Omental fat pad (tissue), 4 donors: Measurements from ENCODE around the gene PPP1R7. TPM values are rescaled to one million over a fixed set of nuclear protein-coding genes. Genes with fewer than 3 reads are reported as not detected.

Experiments
- ATAC-seq: fragments of 150-250 bp; one replicate; pipeline ENCODE4 v1.9.1; 2016; ENCODE audit warnings: mild to moderate bottlenecking, moderate library complexity; ENCODE audit not compliant: low FRiP score
- DNase-seq: peaks from one replicate; pipeline ENCODE4 v3.0.0-alpha.2; 2019; ENCODE audit warnings: low spot score
- total RNA-seq, 4 donors: library from RNA; depleted of rRNA; stranded (reverse); fragments of >200 nt; gene quantifications; one replicate each; pipeline ENCODE4 v1.1.0, GENCODE V29; 2016
- TF ChIP-seq, protein P1 (sequence below), 3 donors: fragments of 450-650 bp; IDR thresholded peaks; one replicate each; pipeline ENCODE4 v1.5.1; 2016 to 2017; ENCODE audit warnings: antibody characterized with exemption in 3 of 3, mild to moderate bottlenecking in 3 of 3, moderate library complexity in 2 of 3

The PPP1R7 gene
- total RNA-seq, 4 donors from 2014 or later, result 33.4 to 41.8 (median 35.4) TPM

DNA sequence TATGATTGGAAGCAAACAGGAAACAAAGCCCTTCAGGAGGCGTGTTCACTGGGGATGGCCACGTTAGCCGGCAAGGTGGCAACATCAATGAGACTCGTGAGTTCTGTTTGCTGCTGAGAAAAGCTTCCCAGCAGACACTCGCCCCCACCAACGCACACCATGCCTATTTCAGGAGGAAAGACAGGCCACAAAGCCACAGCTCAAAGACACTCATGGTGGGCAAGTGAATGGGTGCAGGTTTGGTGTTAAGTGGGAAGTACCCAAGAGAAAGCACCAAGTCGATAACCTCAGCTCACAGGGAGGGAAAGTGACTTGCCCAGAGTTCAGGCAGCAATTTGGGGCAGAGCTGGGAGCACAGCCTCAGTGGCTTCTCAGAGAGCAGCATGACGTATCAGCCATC is 37.7 kb upstream of the PPP1R7 start:
- TF ChIP-seq, protein P1, sequence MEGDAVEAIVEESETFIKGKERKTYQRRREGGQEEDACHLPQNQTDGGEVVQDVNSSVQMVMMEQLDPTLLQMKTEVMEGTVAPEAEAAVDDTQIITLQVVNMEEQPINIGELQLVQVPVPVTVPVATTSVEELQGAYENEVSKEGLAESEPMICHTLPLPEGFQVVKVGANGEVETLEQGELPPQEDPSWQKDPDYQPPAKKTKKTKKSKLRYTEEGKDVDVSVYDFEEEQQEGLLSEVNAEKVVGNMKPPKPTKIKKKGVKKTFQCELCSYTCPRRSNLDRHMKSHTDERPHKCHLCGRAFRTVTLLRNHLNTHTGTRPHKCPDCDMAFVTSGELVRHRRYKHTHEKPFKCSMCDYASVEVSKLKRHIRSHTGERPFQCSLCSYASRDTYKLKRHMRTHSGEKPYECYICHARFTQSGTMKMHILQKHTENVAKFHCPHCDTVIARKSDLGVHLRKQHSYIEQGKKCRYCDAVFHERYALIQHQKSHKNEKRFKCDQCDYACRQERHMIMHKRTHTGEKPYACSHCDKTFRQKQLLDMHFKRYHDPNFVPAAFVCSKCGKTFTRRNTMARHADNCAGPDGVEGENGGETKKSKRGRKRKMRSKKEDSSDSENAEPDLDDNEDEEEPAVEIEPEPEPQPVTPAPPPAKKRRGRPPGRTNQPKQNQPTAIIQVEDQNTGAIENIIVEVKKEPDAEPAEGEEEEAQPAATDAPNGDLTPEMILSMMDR (IDR thresholded peaks at IDR 0.05), result no peak
- ATAC-seq (no peak), DNase-seq (no peak)

DNA sequence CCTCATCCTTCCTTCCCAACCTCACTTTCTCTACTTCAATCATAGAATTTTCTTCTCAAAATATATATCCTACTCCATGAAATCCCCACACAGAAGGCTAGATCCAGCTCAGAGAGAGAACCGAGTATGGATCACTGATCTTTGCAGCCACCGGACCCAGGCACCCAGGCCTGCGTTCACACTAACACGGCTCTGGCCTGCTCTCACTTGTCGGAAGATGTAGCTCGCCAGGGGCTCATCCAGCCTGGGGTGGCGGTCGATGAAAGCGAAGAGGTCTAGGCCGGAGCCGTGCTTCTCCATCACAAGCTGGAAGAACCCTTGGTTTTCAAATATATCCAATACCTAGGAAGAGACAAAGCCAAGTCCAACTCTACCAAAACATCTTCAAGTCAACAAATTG is 35.4 kb upstream of the PPP1R7 start:
- TF ChIP-seq, protein P1 (IDR thresholded peaks at IDR 0.05), result no peak
- DNase-seq (no peak), ATAC-seq (no peak)

DNA sequence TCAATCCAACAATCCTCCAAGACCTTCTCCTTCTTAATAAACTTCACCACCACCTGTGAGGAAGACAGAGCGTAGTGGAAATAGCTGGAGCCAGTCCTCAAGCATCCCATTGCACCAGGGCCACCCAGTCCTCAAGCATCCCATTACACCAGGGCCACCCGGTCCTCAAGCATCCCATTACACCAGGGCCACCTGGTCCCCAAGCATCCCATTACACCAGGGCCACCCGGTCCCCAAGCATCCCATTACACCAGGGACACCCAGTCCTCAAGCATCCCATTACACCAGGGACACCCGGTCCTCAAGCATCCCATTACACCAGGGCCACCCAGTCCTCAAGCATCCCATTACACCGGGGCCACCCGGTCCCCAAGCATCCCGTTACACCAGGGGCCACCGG is 34.9 kb upstream of the PPP1R7 start:
- DNase-seq (no peak), ATAC-seq (no peak)
- TF ChIP-seq, protein P1 (IDR thresholded peaks at IDR 0.05), result no peak

DNA sequence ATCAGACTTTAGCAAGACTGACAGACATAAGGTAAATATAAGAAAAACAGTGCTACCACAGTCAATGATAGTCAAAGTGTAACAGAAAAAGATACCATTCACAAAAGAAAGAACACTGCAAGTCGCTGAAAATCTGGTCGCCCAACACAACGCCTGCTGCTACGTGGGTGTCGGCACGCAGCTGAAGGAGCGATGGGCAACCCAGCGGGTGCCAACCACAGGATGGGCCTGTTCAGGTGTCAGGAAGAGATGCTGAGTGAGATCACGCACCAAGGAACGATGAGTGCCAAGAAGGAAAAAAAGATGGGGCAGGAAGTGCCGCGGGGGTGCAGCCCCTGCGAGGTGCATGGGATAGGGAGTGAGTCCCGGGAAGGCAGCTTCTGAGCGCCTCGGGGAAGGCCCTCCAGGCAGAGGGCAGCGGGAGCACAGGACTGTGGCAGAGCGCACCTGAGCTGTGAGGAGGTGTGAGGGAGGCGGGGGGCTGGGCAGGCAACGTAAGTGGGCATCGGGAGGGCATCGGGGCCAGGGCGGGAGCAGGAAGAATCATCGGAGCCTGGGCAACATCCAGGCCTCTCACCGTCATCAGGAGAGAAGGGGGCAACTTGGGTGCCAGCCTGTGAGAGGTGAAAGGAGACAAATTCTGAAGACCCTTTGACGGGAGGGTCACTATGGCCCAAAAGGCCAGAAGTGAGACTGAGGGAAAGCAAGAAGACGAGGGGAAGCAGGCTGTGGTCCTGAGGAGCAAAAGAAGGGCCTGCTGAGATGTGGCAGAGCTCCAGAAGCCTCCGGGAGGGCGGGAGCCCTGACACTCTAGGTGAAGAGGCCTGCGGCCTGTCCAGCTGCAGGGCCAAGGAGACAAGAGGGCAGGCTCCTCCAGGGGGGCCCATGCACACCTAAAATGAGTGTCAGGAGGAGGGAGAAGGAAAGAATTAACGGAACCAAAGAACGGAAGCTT is 33.4 kb upstream of the PPP1R7 start:
- DNase-seq (no peak), ATAC-seq (no peak)
- TF ChIP-seq, protein P1 (IDR thresholded peaks at IDR 0.05), result no peak

DNA sequence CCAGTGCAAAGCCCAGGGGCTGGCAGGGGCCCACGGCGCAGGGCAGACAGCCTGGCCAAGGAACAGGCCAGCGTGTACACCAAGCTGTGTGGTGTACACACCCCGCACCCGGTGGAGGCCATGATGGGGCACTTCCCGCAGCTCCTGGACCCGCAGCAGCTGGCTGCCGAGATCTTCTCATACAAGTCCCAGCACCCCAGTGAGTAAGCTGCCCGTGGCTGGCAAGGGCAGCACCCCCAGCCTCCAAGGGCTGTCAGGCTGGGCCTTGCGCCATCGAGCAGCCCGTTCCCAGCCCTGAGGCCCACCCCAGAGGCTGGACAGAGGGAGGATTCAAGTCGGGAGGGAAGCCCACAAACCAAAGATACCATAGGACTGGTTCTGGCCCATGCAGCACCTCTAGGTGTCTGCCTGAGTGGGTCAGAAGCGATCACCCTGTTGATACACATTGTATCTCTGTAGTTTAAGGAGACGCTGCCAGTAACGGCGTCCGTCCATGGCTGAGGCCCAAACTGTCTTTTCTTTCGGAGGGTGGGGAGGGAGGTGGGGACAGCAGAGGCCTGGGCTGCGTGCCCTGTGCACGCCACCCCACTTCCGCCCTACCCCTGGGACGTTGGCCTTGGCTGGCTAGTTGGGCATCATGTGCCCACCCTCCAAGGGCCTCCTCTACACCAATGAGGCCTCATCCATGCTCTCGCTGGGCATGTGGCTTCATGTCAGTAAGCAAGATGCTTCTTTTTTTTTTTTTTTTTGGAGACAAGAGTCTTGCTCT is 31.3 kb upstream of the PPP1R7 start:
- TF ChIP-seq, protein P1 (IDR thresholded peaks at IDR 0.05), result no peak
- DNase-seq (no peak), ATAC-seq (no peak)

DNA sequence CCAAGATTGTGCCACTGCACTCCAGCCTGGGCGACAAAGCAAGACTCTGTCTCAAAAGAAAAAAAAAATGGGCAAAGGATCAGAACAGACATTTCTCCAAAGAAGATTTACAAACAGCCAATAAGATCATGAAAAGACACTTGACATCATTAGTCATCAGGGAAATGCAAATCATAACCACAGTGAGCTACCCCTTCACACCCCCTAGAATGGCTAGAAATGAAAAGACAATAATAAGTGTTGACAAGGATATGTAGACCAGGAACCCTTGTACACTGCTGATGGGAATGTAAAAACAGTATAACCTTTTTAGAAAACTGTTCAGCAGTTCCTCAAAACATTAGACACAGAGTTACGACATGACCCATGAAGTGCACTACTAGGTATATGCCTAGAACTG is 29.8 kb upstream of the PPP1R7 start:
- TF ChIP-seq, protein P1 (IDR thresholded peaks at IDR 0.05), result no peak
- ATAC-seq, result no peak

More for the DNA sequence above, 29.8 kb upstream of the PPP1R7 start:
- no peak for DNase-seq
